Measurements from ENCODE around the gene KCNQ1OT1. TPM values are rescaled to one million over a fixed set of nuclear protein-coding genes. Genes with fewer than 3 reads are reported as not detected.

Gene KCNQ1OT1
- total RNA-seq, 1 donor from 2014 or later = 6.8 TPM

- no peak overlapping the region for H3K4me3 ChIP-seq (ENCODE audit: low read length in 3 of 3)
- peaks cover 38 to 59% (median 45%) of the 10 kb centered on the region in 3 donors for H3K4me1 ChIP-seq (ENCODE audit: control insufficient read depth in 3 of 3, insufficient read depth in 3 of 3, low read length in 3 of 3)
- H3K36me3 ChIP-seq (ENCODE audit: control insufficient read depth in 3 of 3, insufficient read depth in 3 of 3, low read length in 3 of 3) = peaks cover 0 to 7% (median 6%) of the 10 kb centered on the region in 3 donors
- no peak overlapping the region for H3K27ac ChIP-seq (ENCODE audit: low read depth, low read length)
- H3K9me3 ChIP-seq (ENCODE audit: control insufficient read depth in 3 of 3, low read length in 3 of 3) = no peaks in the 10 kb centered on the region
- H3K9ac ChIP-seq (ENCODE audit: low read depth in 1 of 3, low read length in 3 of 3) = no peak overlapping the region
- no peaks in the 10 kb centered on the region for H3K27me3 ChIP-seq (ENCODE audit: control insufficient read depth in 3 of 3, insufficient read depth in 3 of 3, low read length in 3 of 3)
These were observed 13.2 kb downstream of the KCNQ1OT1 start for GRCh38 chr11:2686360-2687222.

GRCh38 chr11:2685566-2686359, 14.0 kb downstream of the KCNQ1OT1 start:
- H3K4me3 ChIP-seq (ENCODE audit: low read length in 3 of 3) = no peak overlapping the region
- H3K36me3 ChIP-seq (ENCODE audit: control insufficient read depth in 3 of 3, insufficient read depth in 3 of 3, low read length in 3 of 3) = peaks cover 0 to 7% (median 6%) of the 10 kb centered on the region in 3 donors
- no peaks in the 10 kb centered on the region for H3K27me3 ChIP-seq (ENCODE audit: control insufficient read depth in 3 of 3, insufficient read depth in 3 of 3, low read length in 3 of 3)
- no peaks in the 10 kb centered on the region for H3K9me3 ChIP-seq (ENCODE audit: control insufficient read depth in 3 of 3, low read length in 3 of 3)
- H3K9ac ChIP-seq (ENCODE audit: low read depth in 1 of 3, low read length in 3 of 3) = no peak overlapping the region
- H3K4me1 ChIP-seq (ENCODE audit: control insufficient read depth in 3 of 3, insufficient read depth in 3 of 3, low read length in 3 of 3) = peaks cover 32 to 50% (median 45%) of the 10 kb centered on the region in 3 donors
- no peak overlapping the region for H3K27ac ChIP-seq (ENCODE audit: low read depth, low read length)

GRCh38 chr11:2685051-2685450, 14.7 kb downstream of the KCNQ1OT1 start:
- H3K27ac ChIP-seq (ENCODE audit: low read depth, low read length) = no peak overlapping the region
- no peak overlapping the region for H3K9ac ChIP-seq (ENCODE audit: low read depth in 1 of 3, low read length in 3 of 3)
- no peaks in the 10 kb centered on the region for H3K27me3 ChIP-seq (ENCODE audit: control insufficient read depth in 3 of 3, insufficient read depth in 3 of 3, low read length in 3 of 3)
- peaks cover 28 to 43% (median 39%) of the 10 kb centered on the region in 3 donors for H3K4me1 ChIP-seq (ENCODE audit: control insufficient read depth in 3 of 3, insufficient read depth in 3 of 3, low read length in 3 of 3)
- peaks cover 0 to 7% (median 4%) of the 10 kb centered on the region in 3 donors for H3K36me3 ChIP-seq (ENCODE audit: control insufficient read depth in 3 of 3, insufficient read depth in 3 of 3, low read length in 3 of 3)
- H3K4me3 ChIP-seq (ENCODE audit: low read length in 3 of 3) = no peak overlapping the region
- no peaks in the 10 kb centered on the region for H3K9me3 ChIP-seq (ENCODE audit: control insufficient read depth in 3 of 3, low read length in 3 of 3)

- peaks cover 0 to 7% (median 4%) of the 10 kb centered on the region in 3 donors for H3K36me3 ChIP-seq (ENCODE audit: control insufficient read depth in 3 of 3, insufficient read depth in 3 of 3, low read length in 3 of 3)
- no peak overlapping the region for H3K9ac ChIP-seq (ENCODE audit: low read depth in 1 of 3, low read length in 3 of 3)
- H3K4me1 ChIP-seq (ENCODE audit: control insufficient read depth in 3 of 3, insufficient read depth in 3 of 3, low read length in 3 of 3) = peaks cover 23 to 38% (median 34%) of the 10 kb centered on the region in 3 donors
- H3K27ac ChIP-seq (ENCODE audit: low read depth, low read length) = no peak overlapping the region
- H3K9me3 ChIP-seq (ENCODE audit: control insufficient read depth in 3 of 3, low read length in 3 of 3) = no peaks in the 10 kb centered on the region
- no peak overlapping the region for H3K4me3 ChIP-seq (ENCODE audit: low read length in 3 of 3)
- no peaks in the 10 kb centered on the region for H3K27me3 ChIP-seq (ENCODE audit: control insufficient read depth in 3 of 3, insufficient read depth in 3 of 3, low read length in 3 of 3)
These were observed 15.2 kb downstream of the KCNQ1OT1 start for GRCh38 chr11:2684581-2684980.

GRCh38 chr11:2683806-2684205, 16.0 kb downstream of the KCNQ1OT1 start:
- Histone ChIP-seq H3K36me3 (ENCODE audit: control insufficient read depth in 3 of 3, insufficient read depth in 3 of 3, low read length in 3 of 3) (peaks cover 0 to 7% (median 4%) of the 10 kb centered on the region in 3 donors), H3K9me3 (ENCODE audit: control insufficient read depth in 3 of 3, low read length in 3 of 3) (no peaks in the 10 kb centered on the region), H3K27me3 (ENCODE audit: control insufficient read depth in 3 of 3, insufficient read depth in 3 of 3, low read length in 3 of 3) (no peaks in the 10 kb centered on the region), H3K4me1 (ENCODE audit: control insufficient read depth in 3 of 3, insufficient read depth in 3 of 3, low read length in 3 of 3) (peaks cover 20 to 31% (median 27%) of the 10 kb centered on the region in 3 donors), H3K27ac (ENCODE audit: low read depth, low read length) (no peak overlapping the region), H3K9ac (ENCODE audit: low read depth in 1 of 3, low read length in 3 of 3) (no peak overlapping the region), H3K4me3 (ENCODE audit: low read length in 3 of 3) (no peak overlapping the region)

- no peaks in the 10 kb centered on the region for H3K9me3 ChIP-seq (ENCODE audit: control insufficient read depth in 3 of 3, low read length in 3 of 3)
- peaks cover 0 to 7% (median 4%) of the 10 kb centered on the region in 3 donors for H3K36me3 ChIP-seq (ENCODE audit: control insufficient read depth in 3 of 3, insufficient read depth in 3 of 3, low read length in 3 of 3)
- H3K4me3 ChIP-seq (ENCODE audit: low read length in 3 of 3) = no peak overlapping the region
These were observed 18.2 kb downstream of the KCNQ1OT1 start for GRCh38 chr11:2681408-2682145.

GRCh38 chr11:2679011-2679676, 20.6 kb downstream of the KCNQ1OT1 start:
- H3K9me3 ChIP-seq (ENCODE audit: control insufficient read depth in 3 of 3, low read length in 3 of 3) = no peaks in the 10 kb centered on the region
- no peak overlapping the region for H3K9ac ChIP-seq (ENCODE audit: low read depth in 1 of 3, low read length in 3 of 3)
- peaks cover 5 to 17% (median 8%) of the 10 kb centered on the region in 3 donors for H3K4me1 ChIP-seq (ENCODE audit: control insufficient read depth in 3 of 3, insufficient read depth in 3 of 3, low read length in 3 of 3)
- no peak overlapping the region for H3K4me3 ChIP-seq (ENCODE audit: low read length in 3 of 3)
- H3K27me3 ChIP-seq (ENCODE audit: control insufficient read depth in 3 of 3, insufficient read depth in 3 of 3, low read length in 3 of 3) = no peaks in the 10 kb centered on the region
- H3K36me3 ChIP-seq (ENCODE audit: control insufficient read depth in 3 of 3, insufficient read depth in 3 of 3, low read length in 3 of 3) = no peaks in the 10 kb centered on the region
- no peak overlapping the region for H3K27ac ChIP-seq (ENCODE audit: low read depth, low read length)

More at GRCh38 chr11:2681408-2682145, 18.2 kb downstream of the KCNQ1OT1 start:
- H3K4me1 ChIP-seq (ENCODE audit: control insufficient read depth in 3 of 3, insufficient read depth in 3 of 3, low read length in 3 of 3) = peaks cover 6 to 10% (median 8%) of the 10 kb centered on the region in 3 donors
- no peaks in the 10 kb centered on the region for H3K27me3 ChIP-seq (ENCODE audit: control insufficient read depth in 3 of 3, insufficient read depth in 3 of 3, low read length in 3 of 3)
- no peak overlapping the region for H3K27ac ChIP-seq (ENCODE audit: low read depth, low read length)
- H3K9ac ChIP-seq (ENCODE audit: low read depth in 1 of 3, low read length in 3 of 3) = no peak overlapping the region

- Histone ChIP-seq H3K9me3 (ENCODE audit: control insufficient read depth in 3 of 3, low read length in 3 of 3) (no peaks in the 10 kb centered on the region), H3K4me1 (ENCODE audit: control insufficient read depth in 3 of 3, insufficient read depth in 3 of 3, low read length in 3 of 3) (peaks cover 8 to 23% (median 10%) of the 10 kb centered on the region in 3 donors), H3K9ac (ENCODE audit: low read depth in 1 of 3, low read length in 3 of 3) (no peak overlapping the region), H3K27me3 (ENCODE audit: control insufficient read depth in 3 of 3, insufficient read depth in 3 of 3, low read length in 3 of 3) (no peaks in the 10 kb centered on the region), H3K27ac (ENCODE audit: low read depth, low read length) (no peak overlapping the region), H3K4me3 (ENCODE audit: low read length in 3 of 3) (no peak overlapping the region), H3K36me3 (ENCODE audit: control insufficient read depth in 3 of 3, insufficient read depth in 3 of 3, low read length in 3 of 3) (no peaks in the 10 kb centered on the region)
These were observed 21.4 kb downstream of the KCNQ1OT1 start for GRCh38 chr11:2678396-2678795.

- no peaks in the 10 kb centered on the region for H3K36me3 ChIP-seq (ENCODE audit: control insufficient read depth in 3 of 3, insufficient read depth in 3 of 3, low read length in 3 of 3)
- H3K9ac ChIP-seq (ENCODE audit: low read depth in 1 of 3, low read length in 3 of 3) = no peak overlapping the region
- H3K9me3 ChIP-seq (ENCODE audit: control insufficient read depth in 3 of 3, low read length in 3 of 3) = no peaks in the 10 kb centered on the region
- H3K27me3 ChIP-seq (ENCODE audit: control insufficient read depth in 3 of 3, insufficient read depth in 3 of 3, low read length in 3 of 3) = no peaks in the 10 kb centered on the region
- no peak overlapping the region for H3K4me3 ChIP-seq (ENCODE audit: low read length in 3 of 3)
- H3K27ac ChIP-seq (ENCODE audit: low read depth, low read length) = no peak overlapping the region
- H3K4me1 ChIP-seq (ENCODE audit: control insufficient read depth in 3 of 3, insufficient read depth in 3 of 3, low read length in 3 of 3) = peaks cover 8 to 25% (median 10%) of the 10 kb centered on the region in 3 donors
These were observed 22.7 kb downstream of the KCNQ1OT1 start for GRCh38 chr11:2677127-2677526.

All from skeletal muscle tissue (tissue), 4 donors.